Ovary (tissue), 9 donors: ENCODE data around the gene OPCML. TPM values are rescaled to one million over a fixed set of nuclear protein-coding genes. Genes with fewer than 3 reads are reported as not detected.

Experiments used
- DNase-seq, 5 donors: peaks; one replicate each; pipeline ENCODE4 v3.0.0-alpha.2; 2019 to 2020
- H3K27ac ChIP-seq, 2 donors: fragments of 200-600 bp; one replicate each; pipeline versions ENCODE4 v1.5.1 to v1.8.0; 2019 to 2022
- H3K27me3 ChIP-seq: fragments of 200-600 bp; one replicate; pipeline ENCODE4 v1.8.0; 2022
- H3K36me3 ChIP-seq: fragments of 200-600 bp; sonication (generic); one replicate; pipeline ENCODE4 v1.5.1; 2019
- H3K4me1 ChIP-seq: one replicate; pipeline ENCODE4 v1.8.1; 2013; ENCODE audit warnings: mild to moderate bottlenecking, moderate library complexity; ENCODE audit not compliant: insufficient read depth
- H3K4me3 ChIP-seq: fragments of 200-600 bp; sonication (generic); one replicate; pipeline ENCODE4 v1.5.1; 2017
- H3K9me3 ChIP-seq, 2 donors: fragments of 200-600 bp in 1 of 2; sonication (generic) in 1 of 2; one replicate each; pipeline versions ENCODE4 v1.5.1 to v1.8.1; 2013 to 2019; ENCODE audit warnings: mild to moderate bottlenecking in 1 of 2, moderate library complexity in 1 of 2
- CTCF ChIP-seq, 3 donors: fragments of 450-650 bp in 2 of 3; fragments of 200-600 bp in 1 of 3; IDR thresholded peaks; one replicate each; pipeline versions ENCODE4 v1.5.1 to v1.8.0; 2016 to 2022; ENCODE audit warnings: antibody characterized with exemption in 3 of 3, mild to moderate bottlenecking in 1 of 3
- EP300 ChIP-seq: sonication (generic); formaldehyde crosslinking; IDR thresholded peaks from one replicate; pipeline ENCODE4 v1.6.1; 2017; ENCODE audit warnings: antibody characterized with exemption
- POLR2A ChIP-seq: fragments of 450-650 bp; IDR thresholded peaks from one replicate; pipeline ENCODE4 v1.6.1; 2017; ENCODE audit warnings: antibody characterized with exemption, mild to moderate bottlenecking, moderate library complexity
- WGBS, 3 donors: extraction: QIAGEN DNeasy Blood & Tissue Kit in 1 of 3; methylation state at CpG; one replicate each; pipeline versions ENCODE4 v1.1.5 to v1.1.7; 2013 to 2017; 5-methylcytosine and 5-hydroxymethylcytosine counted together
- intact Hi-C, 4 donors: fragments of 100-400 bp; cut with DNase I; formaldehyde crosslinking; loops; one replicate each; pipeline versions ENCODE4 v1.11.0 to v1.15.1; 2022 to 2023
- polyA plus RNA-seq, 2 donors: library from polyadenylated mRNA; stranded (reverse); fragments of 200-250 nt in 1 of 2; fragments of 350-450 nt in 1 of 2; fragmentation: Illumina TruSeq in 1 of 2; extraction: RNeasy Lipid Tissue Mini Kit (QIAGEN cat#74804) in 1 of 2; gene quantifications; one replicate each; pipeline ENCODE4 v1.2.3, GENCODE V29; 2013 to 2014
- total RNA-seq, 7 donors: library from RNA; depleted of rRNA in 2 of 7; stranded (reverse); fragments of >200 nt in 2 of 7; fragmentation: NEBNext Ultra II Directional in 3 of 7; extraction: Animal tissue kit (Norgen Biotek cat#: 25700) in 3 of 7; gene quantifications; one replicate each; pipeline versions ENCODE4 v1.1.0 to v1.2.4, GENCODE V29; 2016 to 2023
- donor health status: DM: no; HTN: no; CAD: no; lungs with moderate emphysema.
- donor health status: DM: no; HTN: no; CAD: no.
- donor health status: Bipolar disorder and iron deficiency.
- donor health status: DM: yes; HTN: yes; CAD: no.
- donor health status: DM: no; HTN: no; CAD: no.
- donor health status: DM: yes; HTN: yes; CAD: no.

OPCML gene
- total and polyA plus RNA-seq, 9 donors = under 0.01 to 2.8 (median 0.32) TPM; not detected in 2

- TF ChIP-seq EP300 = no peak
- no peak for TF ChIP-seq POLR2A
- no peak for TF ChIP-seq CTCF (IDR thresholded peaks at IDR 0.05)
- H3K9me3 ChIP-seq = no peaks in the 10 kb centered on the region
- 82 to 86% (median 85%) methylated on average over 17 of the region's 17 CpGs for WGBS, 3 donors
- H3K4me1 ChIP-seq = no peaks in the 10 kb centered on the region
- H3K27me3 ChIP-seq = no peaks in the 10 kb centered on the region
- no peak overlapping the region for H3K4me3 ChIP-seq
- intact Hi-C loops = no loop called here
- no peak overlapping the region for H3K27ac ChIP-seq
- H3K36me3 ChIP-seq = no peaks in the 10 kb centered on the region
- no peak for DNase-seq
Measured at GRCh38 chr11:132864811-132865576, 667.3 kb downstream of the OPCML start.

GRCh38 chr11:132862933-132863332 is 669.4 kb downstream of the OPCML start:
- no peaks in the 10 kb centered on the region for H3K36me3 ChIP-seq
- H3K27me3 ChIP-seq = no peaks in the 10 kb centered on the region
- H3K9me3 ChIP-seq = no peaks in the 10 kb centered on the region
- H3K27ac ChIP-seq = no peak overlapping the region
- TF ChIP-seq POLR2A (no peak), EP300 (no peak), CTCF (IDR thresholded peaks at IDR 0.05) (no peak)
- no peaks in the 10 kb centered on the region for H3K4me1 ChIP-seq
- 74 to 83% (median 77%) methylated on average over 5 of the region's 5 CpGs for WGBS, 3 donors
- no peak overlapping the region for H3K4me3 ChIP-seq
- intact Hi-C loops = no loop called here
- no peak for DNase-seq

- no peaks in the 10 kb centered on the region for H3K27me3 ChIP-seq
- H3K36me3 ChIP-seq = no peaks in the 10 kb centered on the region
- no peak overlapping the region for H3K4me3 ChIP-seq
- no peak for TF ChIP-seq CTCF (IDR thresholded peaks at IDR 0.05)
- TF ChIP-seq EP300 = no peak
- TF ChIP-seq POLR2A = no peak
- H3K4me1 ChIP-seq = no peaks in the 10 kb centered on the region
- WGBS, 3 donors = 79 to 88% (median 83%) methylated on average over 5 of the region's 5 CpGs
- no peaks in the 10 kb centered on the region for H3K9me3 ChIP-seq
- no peak overlapping the region for H3K27ac ChIP-seq
- no peak for DNase-seq
- intact Hi-C loops = no loop called here
Measured at GRCh38 chr11:132862137-132862536, 670.2 kb downstream of the OPCML start.

- Histone ChIP-seq H3K36me3 (no peaks in the 10 kb centered on the region), H3K9me3 (no peaks in the 10 kb centered on the region), H3K4me1 (no peaks in the 10 kb centered on the region), H3K4me3 (no peak overlapping the region), H3K27ac (no peak overlapping the region), H3K27me3 (no peaks in the 10 kb centered on the region)
- no peak for DNase-seq
- 18 to 31% (median 20%) methylated on average over 6 of the region's 6 CpGs for WGBS, 3 donors
- intact Hi-C loops = loop anchor here in 2 of 4 donors (10.0 kb wide), 2 partner anchors 1565 to 1865 kb away; no protein-coding TSS in a partner anchor
- TF ChIP-seq POLR2A (no peak), EP300 (no peak), CTCF (IDR thresholded peaks at IDR 0.05) (no peak)
Measured at GRCh38 chr11:132859306-132859705, 673.0 kb downstream of the OPCML start.
